Stimulated activated CD4-positive, alpha-beta T cell treated with anti-CD3 and anti-CD28 coated beads, Interleukin-1b, Interleukin-23, amount 100 ng/mL, for 24 hours (primary cell): ENCODE results near the gene MYH15.

Experiments used
- DNase-seq, 4 experiments: peaks; one replicate each; pipeline ENCODE4 v3.0.0-alpha.2; 2020; ENCODE audit warnings: low read depth in 4 of 4, low spot score in 1 of 4

MYH15 gene

DNA sequence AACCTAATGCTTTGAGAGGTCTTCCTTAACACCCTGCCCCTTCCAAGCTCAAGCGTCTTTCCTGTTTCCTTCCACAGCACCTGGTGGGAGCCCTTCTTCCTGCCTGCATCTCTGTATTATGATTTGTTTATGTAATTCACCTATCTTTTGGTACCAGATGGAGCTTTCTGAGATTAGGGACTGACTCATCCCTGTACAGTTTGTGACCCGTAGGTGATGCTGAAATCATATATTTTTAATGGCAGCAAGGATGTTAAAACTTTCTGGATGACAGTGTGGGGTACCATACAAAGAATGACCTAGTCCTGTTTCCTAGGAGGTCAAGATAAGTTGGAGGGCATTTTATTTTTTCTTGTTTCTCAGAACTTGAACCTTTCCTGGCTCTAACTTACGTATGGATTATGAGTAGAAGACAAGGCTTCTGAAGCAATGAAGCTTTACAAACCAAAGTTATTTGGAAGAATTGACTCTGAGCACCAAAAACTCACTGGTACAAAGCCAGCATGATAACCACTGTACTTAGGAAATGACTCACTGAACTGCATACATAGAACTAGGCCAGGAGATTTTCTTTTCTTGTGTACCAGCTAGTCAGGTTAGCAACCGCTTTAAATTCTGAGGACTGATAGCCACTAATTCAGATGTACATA, 167.4 kb downstream of the MYH15 start:
- DNase-seq = no peak

DNA sequence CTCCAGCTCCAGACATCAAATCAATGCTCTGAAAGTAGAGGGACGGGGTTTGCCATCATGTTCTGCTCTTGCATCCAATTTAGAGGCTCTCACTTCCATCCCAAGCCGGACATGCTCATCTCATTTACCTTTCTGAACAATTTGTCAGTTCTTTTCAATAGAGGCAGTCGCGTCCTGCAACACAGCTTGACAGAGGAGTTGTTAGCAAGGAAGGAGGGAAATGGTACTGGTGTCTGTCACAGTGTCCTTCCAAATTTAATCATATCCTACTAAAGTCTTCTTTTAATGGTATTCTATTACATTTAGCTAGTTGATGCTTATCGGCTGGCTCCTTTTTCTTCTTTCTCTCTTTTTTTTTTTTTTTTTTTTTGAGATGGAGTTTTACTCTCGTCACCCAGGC, 168.5 kb downstream of the MYH15 start:
- no peak for DNase-seq

DNA sequence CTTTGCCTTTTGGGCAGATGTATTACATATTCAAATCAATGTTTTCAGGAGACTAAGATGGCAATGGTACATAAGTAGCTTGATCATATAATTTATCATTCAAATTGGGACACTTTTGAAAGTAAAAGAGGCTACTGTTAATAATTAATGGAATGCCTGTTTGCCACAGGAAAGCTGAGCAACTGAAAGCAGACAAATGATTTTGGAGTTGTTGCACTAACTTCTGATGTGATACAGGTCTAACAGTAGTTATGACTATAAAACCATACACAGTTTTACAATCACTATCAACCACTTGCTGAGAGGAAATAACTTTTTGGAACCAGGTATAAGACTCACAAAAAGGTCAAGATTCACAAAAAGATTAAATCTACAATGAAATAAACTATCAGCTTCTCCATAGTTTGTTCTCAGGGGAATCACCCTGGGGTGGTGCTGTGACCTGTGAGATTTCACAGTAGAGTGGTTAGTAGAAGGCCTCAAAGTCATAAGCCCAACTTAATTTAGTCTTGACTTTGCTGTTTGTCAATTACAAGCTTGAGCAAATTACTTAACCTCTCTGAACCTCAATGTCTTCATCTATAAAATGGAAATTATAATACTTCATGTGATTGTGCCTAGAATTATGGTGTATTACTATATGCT, 171.4 kb downstream of the MYH15 start:
- no peak for DNase-seq

DNA sequence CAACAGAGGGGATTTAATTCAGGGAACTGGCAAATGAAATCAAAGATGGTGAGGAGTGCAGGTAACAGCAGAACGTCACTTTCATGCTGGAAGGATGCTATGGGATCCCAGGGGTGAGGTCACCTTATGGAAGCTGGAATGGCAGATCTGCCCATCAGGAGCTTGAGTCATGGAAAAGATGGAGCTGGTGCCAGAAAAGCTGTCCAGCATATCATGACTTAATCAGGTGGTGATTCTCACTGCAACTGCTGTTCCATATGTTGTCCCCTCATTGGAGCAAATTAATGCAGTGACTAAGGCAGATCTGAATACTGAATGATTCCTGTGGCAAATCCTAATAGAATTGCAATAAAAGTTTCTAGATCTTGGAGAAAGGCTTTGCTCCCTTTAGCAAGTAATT, 175.7 kb downstream of the MYH15 start:
- DNase-seq = no peak

DNA sequence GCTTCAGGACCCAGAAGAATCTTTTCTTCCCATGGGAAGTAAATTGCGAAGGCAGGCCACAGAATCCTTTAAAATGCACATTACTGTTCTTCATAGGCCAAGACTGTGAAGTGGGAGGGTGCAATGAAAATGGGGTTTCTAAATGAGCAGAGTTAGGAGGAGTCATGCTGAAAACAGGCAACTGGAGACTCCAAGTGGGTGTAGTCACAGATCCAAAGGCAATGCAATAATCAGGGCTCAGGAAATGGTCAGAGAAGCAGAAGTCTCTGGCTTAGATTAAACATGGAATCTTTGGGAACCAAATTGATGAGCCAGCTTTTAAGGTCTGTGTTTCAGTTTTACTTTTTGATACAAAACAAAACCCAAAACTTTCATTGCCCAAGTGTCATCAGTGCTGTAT, 176.4 kb downstream of the MYH15 start:
- DNase-seq = no peak

DNA sequence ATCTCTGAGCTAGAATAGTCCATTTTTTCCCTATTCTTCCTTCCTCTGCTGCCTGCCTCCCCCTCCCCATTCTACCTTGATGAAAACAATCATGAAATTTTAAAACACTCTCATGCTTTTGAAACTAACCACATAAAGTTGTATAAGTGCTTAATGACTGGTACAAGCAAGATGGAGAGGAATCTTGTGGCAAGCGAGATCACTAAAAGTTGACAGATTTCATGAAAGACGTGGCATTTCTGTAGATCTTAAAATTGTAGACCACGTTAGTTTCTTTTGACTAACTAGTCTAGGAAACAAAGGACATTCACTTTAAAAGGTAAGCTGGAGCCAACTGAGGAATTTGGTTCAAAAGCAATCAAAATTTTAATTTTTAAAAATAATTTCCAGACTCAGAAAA, 178.6 kb downstream of the MYH15 start:
- no peak for DNase-seq
